ENCODE data around the gene NT5M.

The NT5M gene

GRCh38 chr17:17355426-17355825 lies 52.3 kb downstream of the NT5M start:
- no peak for DNase-seq (ENCODE audit: low spot score)

- DNase-seq (ENCODE audit: low spot score): peak; percentile 61
These were observed 53.2 kb downstream of the NT5M start for GRCh38 chr17:17356149-17356930.

GRCh38 chr17:17356931-17357270 lies 53.7 kb downstream of the NT5M start:
- DNase-seq (ENCODE audit: low spot score): no peak

GRCh38 chr17:17358060-17358751 lies 55.0 kb downstream of the NT5M start:
- DNase-seq (ENCODE audit: low spot score): no peak

GRCh38 chr17:17358866-17359265 lies 55.7 kb downstream of the NT5M start:
- DNase-seq (ENCODE audit: low spot score): no peak

GRCh38 chr17:17359271-17359670 lies 56.1 kb downstream of the NT5M start:
- no peak for DNase-seq (ENCODE audit: low spot score)

- no peak for DNase-seq (ENCODE audit: low spot score)
These were observed 57.0 kb downstream of the NT5M start for GRCh38 chr17:17360087-17360730.

- DNase-seq (ENCODE audit: low spot score): no peak
These were observed 58.3 kb downstream of the NT5M start for GRCh38 chr17:17361543-17361866.

GRCh38 chr17:17361867-17362539 lies 58.8 kb downstream of the NT5M start:
- no peak for DNase-seq (ENCODE audit: low spot score)

- no peak for DNase-seq (ENCODE audit: low spot score)
These were observed 59.4 kb downstream of the NT5M start for GRCh38 chr17:17362540-17362930.

- no peak for DNase-seq (ENCODE audit: low spot score)
These were observed 60.6 kb downstream of the NT5M start for GRCh38 chr17:17363638-17364337.

GRCh38 chr17:17364338-17364667 lies 61.1 kb downstream of the NT5M start:
- no peak for DNase-seq (ENCODE audit: low spot score)

GRCh38 chr17:17365476-17366110 lies 62.4 kb downstream of the NT5M start:
- no peak for DNase-seq (ENCODE audit: low spot score)

- DNase-seq (ENCODE audit: low spot score): no peak
These were observed 63.1 kb downstream of the NT5M start for GRCh38 chr17:17366235-17366634.

GRCh38 chr17:17366941-17367875 lies 64.0 kb downstream of the NT5M start:
- no peak for DNase-seq (ENCODE audit: low spot score)

- DNase-seq (ENCODE audit: low spot score): no peak
These were observed 64.8 kb downstream of the NT5M start for GRCh38 chr17:17367931-17368330.

GRCh38 chr17:17370711-17371110 lies 67.5 kb downstream of the NT5M start:
- DNase-seq (ENCODE audit: low spot score): no peak

GRCh38 chr17:17372856-17373520 lies 69.8 kb downstream of the NT5M start:
- no peak for DNase-seq (ENCODE audit: low spot score)

GRCh38 chr17:17375841-17376240 lies 72.7 kb downstream of the NT5M start:
- no peak for DNase-seq (ENCODE audit: low spot score)

GRCh38 chr17:17376362-17376761 lies 73.2 kb downstream of the NT5M start:
- DNase-seq (ENCODE audit: low spot score): no peak

All from LoVo (cell line).